LNCAP (cell line): ENCODE data around the gene DMRT1.

Experiments
- TF ChIP-seq, protein P1 (sequence below): fragments of 450-650 bp; IDR thresholded peaks from 2 replicates; pipeline ENCODE4 v1.5.1; 2017; ENCODE audit warnings: mild to moderate bottlenecking

The DMRT1 gene

DNA sequence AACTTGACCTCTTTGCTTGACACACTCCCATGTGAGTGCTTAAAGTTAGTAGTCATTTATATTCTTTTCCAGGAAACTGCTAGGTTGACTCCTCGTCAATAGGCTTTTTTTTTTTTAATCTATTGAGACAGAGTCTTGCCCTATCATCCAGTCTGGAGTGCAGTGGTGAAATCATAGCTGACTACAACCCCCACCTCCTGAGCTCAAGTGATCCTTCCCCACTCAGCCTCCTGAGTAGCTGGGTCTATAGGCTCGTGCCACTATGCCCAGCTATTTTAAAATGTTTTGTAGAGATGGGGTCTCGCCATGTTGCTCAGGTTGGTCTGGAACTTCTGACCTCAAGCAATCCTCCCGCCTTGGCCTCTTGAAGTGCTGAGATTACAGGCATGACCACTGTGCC lies 34.9 kb downstream of the DMRT1 start:
- TF ChIP-seq, protein P1, sequence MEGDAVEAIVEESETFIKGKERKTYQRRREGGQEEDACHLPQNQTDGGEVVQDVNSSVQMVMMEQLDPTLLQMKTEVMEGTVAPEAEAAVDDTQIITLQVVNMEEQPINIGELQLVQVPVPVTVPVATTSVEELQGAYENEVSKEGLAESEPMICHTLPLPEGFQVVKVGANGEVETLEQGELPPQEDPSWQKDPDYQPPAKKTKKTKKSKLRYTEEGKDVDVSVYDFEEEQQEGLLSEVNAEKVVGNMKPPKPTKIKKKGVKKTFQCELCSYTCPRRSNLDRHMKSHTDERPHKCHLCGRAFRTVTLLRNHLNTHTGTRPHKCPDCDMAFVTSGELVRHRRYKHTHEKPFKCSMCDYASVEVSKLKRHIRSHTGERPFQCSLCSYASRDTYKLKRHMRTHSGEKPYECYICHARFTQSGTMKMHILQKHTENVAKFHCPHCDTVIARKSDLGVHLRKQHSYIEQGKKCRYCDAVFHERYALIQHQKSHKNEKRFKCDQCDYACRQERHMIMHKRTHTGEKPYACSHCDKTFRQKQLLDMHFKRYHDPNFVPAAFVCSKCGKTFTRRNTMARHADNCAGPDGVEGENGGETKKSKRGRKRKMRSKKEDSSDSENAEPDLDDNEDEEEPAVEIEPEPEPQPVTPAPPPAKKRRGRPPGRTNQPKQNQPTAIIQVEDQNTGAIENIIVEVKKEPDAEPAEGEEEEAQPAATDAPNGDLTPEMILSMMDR = no peak

DNA sequence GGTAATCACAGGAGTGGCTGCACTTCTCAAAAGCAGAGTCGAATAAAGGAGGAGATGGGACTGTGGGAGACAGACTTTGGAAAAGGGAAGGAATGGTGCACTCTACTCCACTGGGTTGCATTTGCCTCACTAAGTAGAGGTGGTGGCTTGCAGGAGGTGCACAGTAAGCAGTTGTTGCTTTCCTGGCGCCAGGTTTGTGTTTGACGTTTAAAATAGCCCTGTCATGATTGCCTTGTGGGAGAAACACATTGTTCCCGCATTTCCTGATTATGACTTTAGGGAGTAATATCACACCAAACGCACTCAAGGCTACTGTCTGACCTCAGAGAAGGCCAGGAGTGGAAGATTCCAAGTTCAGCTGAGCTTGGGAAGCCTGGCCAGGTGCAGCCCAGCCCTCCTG lies 36.7 kb downstream of the DMRT1 start:
- TF ChIP-seq, protein P1 = no peak

DNA sequence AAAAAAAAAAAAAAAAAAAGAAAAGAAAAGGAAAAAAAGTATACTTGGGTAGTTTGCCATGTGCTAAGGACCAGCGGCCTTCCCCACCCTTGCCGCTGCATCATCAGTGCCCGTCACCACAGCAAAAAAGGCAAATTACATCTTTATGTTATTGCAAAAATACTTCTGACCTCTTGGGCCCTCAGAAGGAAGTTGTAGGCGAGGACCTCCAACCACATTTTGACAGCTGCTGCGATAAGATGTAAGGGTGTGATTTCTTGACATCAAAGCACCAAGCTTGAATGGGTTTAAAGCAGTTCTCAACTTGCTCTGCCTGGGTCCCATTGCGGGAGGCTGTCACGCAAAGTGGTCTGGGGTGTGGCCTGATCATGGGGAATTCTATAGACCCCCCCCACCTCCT lies 39.2 kb downstream of the DMRT1 start:
- TF ChIP-seq, protein P1 = no peak

DNA sequence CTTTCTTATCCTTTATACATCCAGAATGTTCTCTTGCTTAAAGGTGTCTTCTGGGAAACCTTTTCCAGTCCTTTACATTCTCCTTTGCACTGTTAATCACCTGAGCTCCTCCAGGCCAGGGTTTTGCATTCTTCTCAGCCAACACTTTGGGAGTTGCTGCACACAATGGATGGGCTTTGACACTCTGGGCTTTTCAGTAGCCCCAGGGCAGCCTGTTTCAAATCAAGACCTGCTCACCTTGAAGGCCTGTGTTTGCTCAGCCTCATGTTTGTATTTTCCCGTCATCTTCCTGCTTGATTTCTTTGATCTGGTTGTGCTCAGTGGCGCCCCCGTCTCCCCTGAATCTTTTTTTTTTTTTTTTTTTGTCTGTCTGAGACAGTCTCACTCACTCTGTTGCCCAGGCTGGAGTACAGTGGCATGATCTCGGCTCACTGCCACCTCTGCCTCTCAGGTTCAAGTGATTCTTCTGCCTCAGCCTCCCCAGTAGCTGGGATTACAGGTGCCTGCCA lies 41.0 kb downstream of the DMRT1 start:
- TF ChIP-seq, protein P1 = no peak

DNA sequence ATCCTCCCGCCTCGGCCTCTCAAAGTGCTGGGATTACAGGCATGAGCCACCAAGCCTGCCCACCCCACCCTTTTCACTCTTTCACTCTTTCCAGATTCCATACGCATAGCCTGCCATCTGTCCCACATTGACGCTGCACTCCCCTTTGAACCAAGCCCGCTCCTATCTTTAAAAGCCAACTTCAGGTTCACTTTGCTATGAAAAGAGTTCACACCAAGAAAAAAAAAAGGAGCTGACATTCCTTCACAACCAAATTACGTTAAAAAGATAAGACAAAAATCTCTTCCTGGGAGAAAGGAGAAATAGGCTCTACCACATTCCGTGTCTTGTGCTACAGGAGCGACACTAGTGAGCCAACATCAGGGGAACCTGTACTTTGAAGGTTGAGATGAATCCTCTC lies 41.5 kb downstream of the DMRT1 start:
- TF ChIP-seq, protein P1 = no peak

DNA sequence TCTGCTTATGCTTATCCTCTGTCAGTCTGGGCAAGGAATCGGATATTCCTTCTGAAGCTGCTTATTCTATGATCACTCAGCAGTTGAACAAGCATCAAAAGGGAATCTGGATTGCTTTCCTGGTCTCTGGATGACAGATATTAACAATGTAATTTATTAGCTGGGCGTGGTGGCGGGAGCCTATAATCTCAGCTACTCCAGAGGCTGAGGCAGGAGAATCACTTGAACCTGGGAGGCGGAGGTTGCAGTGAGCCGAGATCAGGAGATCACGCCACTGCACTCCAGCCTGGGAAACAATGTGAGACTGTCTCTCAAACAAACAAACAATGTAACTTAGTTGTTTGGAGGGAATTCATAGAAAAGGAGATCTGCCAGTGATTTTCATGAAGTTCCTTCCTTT lies 45.4 kb downstream of the DMRT1 start:
- TF ChIP-seq, protein P1 = no peak

DNA sequence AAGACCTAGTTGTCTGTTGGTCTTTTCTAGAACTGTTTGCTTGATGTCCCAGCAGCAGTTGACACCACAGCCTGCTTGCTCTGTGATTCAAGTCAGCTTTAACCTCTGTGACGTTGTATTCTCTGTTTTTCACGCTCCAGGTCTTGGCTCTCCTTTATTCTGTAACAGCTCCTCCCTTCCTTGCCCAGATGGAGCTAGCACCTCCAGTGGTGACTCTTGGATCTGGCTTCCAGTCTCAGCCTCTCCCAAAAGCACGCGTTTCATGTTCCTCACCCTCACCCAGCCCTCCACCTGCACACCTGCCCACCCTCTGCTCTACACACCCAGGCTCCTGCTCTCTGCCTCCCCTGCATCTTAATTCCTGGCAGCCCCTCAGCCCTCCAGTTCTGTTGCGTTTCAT lies 50.6 kb downstream of the DMRT1 start:
- TF ChIP-seq, protein P1 = no peak

DNA sequence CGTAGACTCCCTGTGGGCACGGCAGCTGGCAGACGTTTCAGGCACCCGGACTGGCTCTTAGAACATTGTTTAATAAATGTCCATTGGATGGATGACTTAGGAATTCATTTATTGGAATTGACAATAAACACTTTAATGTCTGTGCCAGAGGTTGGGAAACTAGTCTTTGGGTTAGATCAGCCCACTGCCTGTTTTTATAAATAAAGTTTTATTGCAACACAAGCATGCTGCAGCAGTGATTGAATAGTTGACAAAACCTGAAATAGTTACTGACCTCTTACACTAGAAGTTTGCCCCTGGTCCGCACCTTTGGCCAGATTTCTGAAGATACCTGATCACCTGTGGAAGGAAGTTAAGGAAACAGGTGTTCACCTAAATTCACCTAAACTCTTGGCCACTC lies 51.6 kb downstream of the DMRT1 start:
- TF ChIP-seq, protein P1 = no peak
